Lung (tissue), 12 donors: ENCODE data around the gene KCNQ1OT1. TPM values are rescaled to one million over a fixed set of nuclear protein-coding genes. Genes with fewer than 3 reads are reported as not detected.

Experiments
- ATAC-seq: fragments of 200-7000 bp; cut with Tn5 transposase; one replicate; pipeline ENCODE4 v1.9.1; 2020; ENCODE audit warnings: moderate number of reproducible peaks; ENCODE audit not compliant: insufficient read depth, low FRiP score
- DNase-seq, 3 donors: peaks; one replicate each; pipeline ENCODE4 v3.0.0-alpha.2; 2013 to 2017
- H3K27ac ChIP-seq, 2 donors: one replicate each; pipeline ENCODE4 v1.5.1; 2013; ENCODE audit warnings: mild to moderate bottlenecking in 2 of 2, moderate library complexity in 2 of 2, control low read depth in 1 of 2, inconsistent platforms in 1 of 2, low read depth in 1 of 2, low read length in 1 of 2
- H3K27me3 ChIP-seq, 3 donors: one replicate each; pipeline ENCODE4 v1.5.1; 2013; ENCODE audit warnings: low read length in 2 of 3; ENCODE audit not compliant: control insufficient read depth in 3 of 3, insufficient read depth in 3 of 3
- H3K36me3 ChIP-seq, 4 donors: one replicate each; pipeline ENCODE4 v1.5.1; 2013; ENCODE audit warnings: low read length in 4 of 4, mild to moderate bottlenecking in 1 of 4, moderate library complexity in 1 of 4; ENCODE audit not compliant: control insufficient read depth in 4 of 4, insufficient read depth in 4 of 4
- H3K4me1 ChIP-seq, 5 donors: one replicate each; pipeline ENCODE4 v1.5.1; 2013; ENCODE audit warnings: low read length in 5 of 5, mild to moderate bottlenecking in 2 of 5, moderate library complexity in 1 of 5; ENCODE audit not compliant: control insufficient read depth in 5 of 5, insufficient read depth in 5 of 5
- H3K4me3 ChIP-seq: one replicate; pipeline ENCODE4 v1.5.1; 2013; ENCODE audit warnings: mild to moderate bottlenecking, control low read depth, moderate library complexity
- H3K9ac ChIP-seq, 2 donors: one replicate each; pipeline ENCODE4 v1.5.1; 2013; ENCODE audit warnings: low read length in 2 of 2, control low read depth in 1 of 2; ENCODE audit not compliant: insufficient read depth in 1 of 2
- H3K9me3 ChIP-seq, 4 donors: one replicate each; pipeline ENCODE4 v1.5.1; 2013; ENCODE audit warnings: low read length in 3 of 4, mild to moderate bottlenecking in 1 of 4, moderate library complexity in 1 of 4; ENCODE audit not compliant: control insufficient read depth in 4 of 4, insufficient read depth in 3 of 4
- CTCF ChIP-seq: IDR thresholded peaks from 2 replicates; pipeline ENCODE4 v1.5.1; 2012; ENCODE audit warnings: mild to moderate bottlenecking; ENCODE audit errors: control extremely low read depth, extremely low read depth
- WGBS, 2 donors: extraction: QIAGEN DNeasy Blood & Tissue Kit; methylation state at CpG; one replicate each; pipeline ENCODE4 v1.1.7; 2013; 5-methylcytosine and 5-hydroxymethylcytosine counted together
- polyA plus RNA-seq, 2 donors: library from polyadenylated mRNA; stranded (reverse); fragments of 200-250 nt; gene quantifications; one replicate each; pipeline ENCODE4 v1.2.1, GENCODE V29; 2013
- total RNA-seq, 2 donors: library from RNA; depleted of rRNA in 1 of 2; stranded (reverse); fragments of >200 nt in 1 of 2; gene quantifications; one replicate each; pipeline ENCODE4 v1.2.1, GENCODE V29; 2014 to 2021
- donor health status: control.
- donor health status: control.
- donor health status: Bipolar disorder and iron deficiency.
- donor health status: healthy.
- donor health status: DM: yes; HTN: yes; CAD: no.

Gene KCNQ1OT1
- total and polyA plus RNA-seq, 4 donors, result 0.02 to 14.5 (median 1.7) TPM

GRCh38 chr11:2719831-2720590 lies 20.2 kb upstream of the KCNQ1OT1 start:
- no peak overlapping the region for H3K27ac ChIP-seq
- TF ChIP-seq CTCF, result no peak
- H3K27me3 ChIP-seq, result no peaks in the 10 kb centered on the region
- no peak overlapping the region for H3K9ac ChIP-seq
- peaks cover 0 to 28% (median 2%) of the 10 kb centered on the region in 5 donors for H3K4me1 ChIP-seq
- WGBS, 2 donors, result 87 to 91% methylated on average over 17 of the region's 17 CpGs
- DNase-seq (no peak), ATAC-seq (no peak)
- H3K36me3 ChIP-seq, result no peaks in the 10 kb centered on the region
- no peaks in the 10 kb centered on the region for H3K9me3 ChIP-seq
- no peak overlapping the region for H3K4me3 ChIP-seq

- ATAC-seq (no peak), DNase-seq (no peak)
- H3K4me1 ChIP-seq, result peaks cover 0 to 22% (median 0%) of the 10 kb centered on the region in 5 donors
- no peak for TF ChIP-seq CTCF
- H3K27ac ChIP-seq, result no peak overlapping the region
- no peaks in the 10 kb centered on the region for H3K27me3 ChIP-seq
- no peak overlapping the region for H3K4me3 ChIP-seq
- no peaks in the 10 kb centered on the region for H3K9me3 ChIP-seq
- H3K36me3 ChIP-seq, result no peaks in the 10 kb centered on the region
- H3K9ac ChIP-seq, result no peak overlapping the region
- 95 to 96% methylated on average over 11 of the region's 11 CpGs for WGBS, 2 donors
Observed at GRCh38 chr11:2718817-2719438, 19.1 kb upstream of the KCNQ1OT1 start.

GRCh38 chr11:2717561-2718325 lies 17.9 kb upstream of the KCNQ1OT1 start:
- Histone ChIP-seq H3K36me3 (no peaks in the 10 kb centered on the region), H3K9me3 (no peaks in the 10 kb centered on the region), H3K9ac (no peak overlapping the region), H3K27ac (no peak overlapping the region), H3K4me3 (no peak overlapping the region), H3K27me3 (no peaks in the 10 kb centered on the region), H3K4me1 (peaks cover 0 to 22% (median 0%) of the 10 kb centered on the region in 5 donors)
- WGBS, 2 donors, result 91% methylated on average over 22 of the region's 22 CpGs
- no peak for ATAC-seq
- no peak for DNase-seq
- TF ChIP-seq CTCF, result no peak
